Right lung (tissue), 5 donors: ENCODE data around the gene HEATR1. TPM values are rescaled to one million over a fixed set of nuclear protein-coding genes. Genes with fewer than 3 reads are reported as not detected.
"Not testable (repeated sequence)": the region's sequence is repeated elsewhere in the genome, so short reads cannot be mapped to it uniquely, and the experiment has no call there.

ENCODE experiments used
- DNase-seq, 2 donors: peaks; one replicate each; pipeline ENCODE4 v3.0.0-alpha.2; 2013
- polyA plus RNA-seq, 5 donors: library from polyadenylated mRNA; unstranded; fragments of 120-200 nt; gene quantifications; one replicate each; pipeline versions ENCODE4 v1.2.1 to v1.2.3, GENCODE V29; 2013; ENCODE audit warnings: inconsistent platforms in 1 of 5, low replicate concordance in 1 of 5; ENCODE audit not compliant: insufficient read length in 5 of 5, insufficient read depth in 1 of 5

The HEATR1 gene
- polyA plus RNA-seq, 5 donors, result 21.9 to 35.8 (median 32.0) TPM

DNA sequence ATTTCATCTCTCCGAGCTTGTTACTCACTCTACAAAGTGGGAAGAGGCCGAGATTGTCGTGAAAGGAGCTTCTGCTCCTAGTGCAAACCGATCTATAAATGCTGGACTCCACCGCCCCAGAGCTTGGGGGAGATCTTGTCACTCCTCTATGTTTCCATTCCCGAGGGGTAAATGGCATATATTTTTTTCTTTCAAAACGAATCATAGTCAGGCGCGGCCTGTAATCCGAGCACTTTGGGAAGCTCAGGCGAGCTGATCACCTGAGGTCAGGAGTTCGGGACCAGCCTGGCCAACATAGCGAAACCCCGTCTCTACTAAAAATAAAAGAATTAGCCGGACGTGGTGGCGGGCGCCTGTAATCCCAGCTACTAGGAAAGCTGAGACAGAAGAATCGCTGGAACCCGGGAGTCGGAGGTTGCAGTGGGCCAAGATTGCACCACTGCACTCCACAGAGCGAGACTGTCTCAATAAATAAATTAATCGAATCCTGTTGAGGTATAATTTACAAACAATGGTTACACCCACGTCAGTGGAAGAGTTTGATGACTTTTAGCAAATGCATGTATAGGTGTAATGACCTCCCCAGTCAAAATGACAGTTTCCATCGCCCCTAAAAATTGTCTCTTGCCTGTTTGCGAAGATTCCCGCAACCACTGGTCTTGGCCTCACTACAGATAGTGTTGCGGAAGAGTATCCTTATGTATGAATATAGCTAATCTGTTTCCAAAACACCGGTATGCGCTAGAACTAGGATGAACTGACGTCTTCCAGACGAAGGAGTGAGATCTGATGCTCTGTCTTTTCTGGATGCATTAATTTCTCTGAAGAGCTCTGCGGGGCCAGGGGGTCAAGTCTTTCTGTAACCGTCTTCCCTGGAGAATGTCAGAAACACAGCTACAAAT lies 840 bp upstream of the HEATR1 start:
- DNase-seq, result no peak

- no peak for DNase-seq
These were observed 2.1 kb downstream of the HEATR1 start for GRCh38 chr1:236602171-236602570.

DNA sequence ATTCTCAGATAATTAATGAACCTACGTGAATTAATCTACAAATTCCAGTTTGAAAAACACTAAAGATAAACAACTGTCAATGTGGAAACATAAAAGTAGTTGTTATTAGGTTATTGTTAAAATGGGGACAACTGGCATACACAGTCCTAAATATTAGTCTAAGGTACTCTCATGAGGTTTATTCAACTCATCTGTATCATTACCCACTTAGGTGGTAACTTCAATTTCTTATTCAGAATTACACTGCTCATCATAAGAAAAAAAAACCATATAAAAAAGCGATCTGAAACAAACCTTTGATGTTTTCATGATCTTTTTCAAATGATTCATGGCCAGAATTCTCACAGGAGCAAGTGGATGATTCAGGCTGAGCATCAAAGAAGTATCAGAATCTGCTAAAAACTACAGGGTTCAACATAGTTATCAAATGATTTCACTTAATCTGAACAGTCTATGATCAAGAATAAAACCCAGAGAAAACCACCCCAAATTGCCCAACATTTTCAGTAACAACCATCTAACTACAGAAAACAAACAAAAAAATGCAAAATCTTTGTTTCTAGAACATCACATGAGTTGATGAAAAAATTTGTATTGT lies 13.7 kb downstream of the HEATR1 start:
- no peak for DNase-seq

DNA sequence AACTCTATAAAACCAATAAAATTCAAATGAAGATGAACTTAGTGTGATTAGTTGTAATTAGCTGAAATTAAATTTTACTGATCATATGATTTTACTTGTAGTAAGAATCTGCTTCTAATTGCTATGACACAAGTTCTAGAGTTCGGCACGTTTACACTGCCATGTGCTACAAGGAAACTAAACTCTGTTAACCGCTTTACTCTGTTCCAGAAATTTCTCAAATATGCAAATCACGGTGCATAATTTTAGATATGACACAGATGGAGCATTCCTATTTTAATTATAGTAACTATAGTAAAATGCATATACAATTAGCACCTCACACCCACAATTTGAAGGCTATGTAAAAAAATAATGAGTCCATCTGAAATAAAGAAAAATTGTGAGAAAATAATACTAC lies 14.8 kb downstream of the HEATR1 start:
- no peak for DNase-seq

DNA sequence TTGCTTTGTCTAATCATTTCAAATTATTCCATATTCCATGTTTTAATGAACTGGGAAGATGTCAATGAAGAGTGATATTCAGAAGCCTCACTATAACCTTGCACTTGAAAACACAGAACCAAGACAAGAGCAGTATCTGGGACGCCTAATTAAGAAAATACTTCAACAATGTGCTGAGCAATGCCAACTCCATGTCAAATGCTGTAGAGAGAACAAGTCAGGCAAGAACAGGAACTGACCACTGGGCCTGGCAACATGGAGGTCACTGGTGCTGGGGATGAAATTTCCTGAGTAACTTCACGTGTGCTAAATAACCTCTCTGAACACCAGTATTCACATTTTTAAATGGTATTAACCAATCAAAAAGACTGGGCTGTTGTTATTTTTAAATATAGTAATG lies 22.8 kb downstream of the HEATR1 start:
- DNase-seq, result no peak

GRCh38 chr1:236580404-236580803 lies 23.9 kb downstream of the HEATR1 start:
- not testable (repeated sequence) for DNase-seq

DNA sequence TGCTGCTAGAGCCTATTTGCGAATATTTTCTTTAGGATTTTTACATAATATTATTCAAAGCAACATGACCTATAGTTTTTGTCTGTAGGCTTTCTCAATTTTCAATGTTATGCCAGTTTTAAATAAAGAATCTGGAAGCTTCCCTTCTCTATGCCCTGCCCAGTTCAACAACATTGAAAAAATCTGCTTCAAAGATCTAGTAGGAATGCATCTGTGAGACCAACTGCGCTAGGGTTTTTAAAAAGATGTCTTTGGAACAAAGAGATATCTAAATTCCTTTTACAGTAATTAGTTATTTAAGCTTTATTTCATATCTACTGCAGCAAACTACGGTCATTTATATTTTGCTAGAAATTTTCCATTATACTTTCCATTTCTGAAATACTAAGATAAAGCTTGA lies 25.7 kb downstream of the HEATR1 start:
- no peak for DNase-seq

DNA sequence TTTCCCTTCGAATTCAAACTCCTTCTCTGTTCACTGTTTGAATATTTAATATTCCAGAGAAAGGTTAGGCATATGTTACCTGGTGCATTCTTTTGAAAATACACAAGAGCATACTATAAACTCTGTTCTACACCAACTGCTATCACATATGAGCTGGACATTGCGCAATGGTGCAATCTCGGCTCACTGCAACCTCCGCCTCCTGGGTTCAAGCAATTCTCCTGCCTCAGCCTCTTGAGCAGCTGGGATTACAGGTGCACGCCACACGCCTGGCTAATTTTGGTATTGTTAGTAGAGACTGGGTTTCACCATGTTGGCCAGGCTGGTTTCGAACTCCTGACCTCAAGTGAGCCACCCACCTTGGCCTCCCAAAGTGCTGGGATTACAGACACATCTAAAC lies 27.3 kb downstream of the HEATR1 start:
- not testable (repeated sequence) for DNase-seq

- DNase-seq, result no peak
These were observed 28.3 kb downstream of the HEATR1 start for GRCh38 chr1:236576004-236576403.

DNA sequence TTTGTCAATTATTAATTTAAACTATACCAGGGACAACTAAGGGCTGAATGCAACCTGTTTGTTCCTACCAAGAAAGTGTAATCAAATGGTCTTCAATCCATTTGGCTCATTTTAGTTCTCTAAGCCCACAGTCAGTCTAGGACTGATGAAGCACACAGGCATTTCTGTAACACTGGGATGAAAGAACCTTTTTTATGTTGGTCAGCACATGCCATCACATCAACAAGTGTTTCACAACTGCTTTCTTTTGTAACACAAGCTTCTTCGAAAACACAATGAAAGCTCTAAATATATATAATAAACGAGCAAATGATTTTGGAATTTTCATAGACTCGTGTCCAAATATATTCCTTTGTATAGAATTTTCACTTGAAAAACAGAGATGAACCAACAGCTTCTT lies 28.8 kb downstream of the HEATR1 start:
- DNase-seq, result no peak

GRCh38 chr1:236568285-236568894 lies 35.9 kb downstream of the HEATR1 start:
- no peak for DNase-seq

- DNase-seq, result no peak
These were observed 38.8 kb downstream of the HEATR1 start for GRCh38 chr1:236565530-236565929.

DNA sequence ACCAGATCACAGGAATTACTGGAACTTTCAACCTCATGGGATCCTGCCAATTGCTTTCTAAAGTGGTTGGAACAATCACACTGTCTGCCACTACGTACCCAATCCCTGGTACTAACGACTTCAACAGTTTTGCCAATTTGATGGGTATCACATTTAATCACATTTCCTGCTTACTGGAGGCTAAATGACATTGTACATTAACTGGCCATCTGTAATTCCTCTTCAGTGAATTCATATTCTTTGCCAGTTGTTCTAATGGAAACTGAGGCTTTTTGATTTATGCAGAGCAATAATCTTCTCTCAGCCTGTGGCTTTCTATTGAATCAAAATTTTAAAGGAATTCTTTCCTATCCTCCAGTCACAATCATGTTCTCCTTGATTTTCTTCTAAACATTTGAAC lies 42.3 kb downstream of the HEATR1 start:
- DNase-seq, result no peak

- no peak for DNase-seq
These were observed 44.0 kb downstream of the HEATR1 start for GRCh38 chr1:236560213-236560771.

GRCh38 chr1:236558846-236559245 lies 45.5 kb downstream of the HEATR1 start:
- no peak for DNase-seq

- no peak for DNase-seq
These were observed 46.2 kb downstream of the HEATR1 start for GRCh38 chr1:236558081-236558480.

DNA sequence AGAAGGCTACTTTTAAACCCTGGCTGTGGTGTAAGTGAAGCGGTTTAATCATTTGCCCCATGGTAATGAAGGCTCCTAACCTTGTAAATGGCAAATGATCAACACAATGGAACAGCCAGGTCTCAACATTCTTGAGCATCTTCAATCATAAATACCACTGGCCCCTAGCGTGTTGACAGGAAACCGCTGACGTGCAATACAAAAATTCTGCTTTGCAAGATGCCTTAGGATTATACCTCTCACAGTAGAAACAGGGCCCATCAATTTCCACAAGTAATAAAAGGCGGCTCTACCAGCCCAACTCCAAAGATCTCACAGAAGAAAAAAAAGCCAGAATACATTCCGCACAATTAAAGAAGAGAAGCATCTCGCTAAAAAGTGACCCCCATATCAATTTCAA lies 47.7 kb downstream of the HEATR1 start:
- no peak for DNase-seq

GRCh38 chr1:236553370-236553769 lies 50.9 kb downstream of the HEATR1 start:
- no peak for DNase-seq

- no peak for DNase-seq
These were observed 51.4 kb downstream of the HEATR1 start for GRCh38 chr1:236552901-236553300.

DNA sequence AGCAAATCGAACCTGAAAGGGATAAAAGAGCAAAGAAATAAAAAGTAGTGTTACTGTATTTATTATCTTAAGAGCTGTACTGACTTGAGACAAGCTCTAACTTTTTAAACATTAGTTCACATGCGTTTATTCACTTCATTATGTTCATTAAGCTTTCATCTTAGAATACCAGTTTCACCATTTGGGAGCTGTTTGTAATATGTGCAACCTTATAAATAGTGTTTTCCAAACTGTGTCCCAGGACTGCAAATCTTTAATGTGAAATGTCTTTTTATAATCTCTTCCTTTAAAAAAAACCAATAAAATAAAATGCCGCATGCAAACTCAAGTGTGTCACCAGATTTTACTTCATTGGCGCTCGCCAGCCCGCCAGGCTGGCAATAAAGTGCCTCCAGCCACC lies 52.2 kb downstream of the HEATR1 start:
- no peak for DNase-seq

DNA sequence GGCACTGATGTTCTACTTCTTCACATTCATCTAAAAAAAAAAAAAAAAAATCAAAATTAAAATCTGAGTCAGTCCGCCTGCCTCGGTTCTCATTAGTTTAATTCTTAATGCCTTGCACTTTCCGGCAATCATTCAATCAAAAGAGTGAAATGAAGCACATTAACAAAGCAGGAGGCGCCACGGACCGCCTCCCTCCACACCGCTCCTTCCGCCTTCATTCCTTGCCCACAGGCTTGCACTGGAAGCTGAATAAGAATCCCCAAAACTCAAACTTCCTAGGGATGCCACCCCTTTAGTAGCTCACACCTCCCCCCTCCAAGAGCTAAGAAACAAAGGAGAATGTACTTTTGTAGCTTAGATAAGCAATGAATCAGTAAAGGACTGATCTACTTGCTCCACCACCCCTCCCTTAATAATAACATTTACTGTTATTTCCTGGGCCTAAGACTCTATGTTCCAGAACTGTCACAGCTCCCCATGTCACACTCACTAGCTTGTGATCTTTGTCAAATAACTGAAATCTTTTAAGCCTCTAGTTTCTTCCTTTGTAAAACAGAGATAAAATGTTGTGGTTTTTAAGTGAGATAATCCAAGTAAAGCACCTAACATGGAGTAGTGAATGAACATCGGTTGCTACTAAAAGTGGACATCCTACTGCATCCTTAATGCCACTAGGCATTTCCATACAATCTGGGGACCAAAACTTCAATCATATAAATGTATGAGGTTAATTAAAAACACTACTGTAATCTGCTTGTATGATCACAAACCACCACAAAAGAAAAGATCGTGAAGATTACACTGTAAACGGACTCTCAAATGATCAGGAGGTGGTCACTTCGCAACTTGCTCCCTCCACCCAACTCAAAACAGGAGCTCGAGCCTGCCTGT lies 53.1 kb downstream of the HEATR1 start:
- no peak for DNase-seq

- DNase-seq, result no peak
These were observed 55.9 kb downstream of the HEATR1 start for GRCh38 chr1:236548452-236548851.
